HCT116 (cell line): ENCODE results near the gene KSR1.

ENCODE experiments used
- CBX3 ChIP-seq: IDR thresholded peaks from 2 replicates; pipeline ENCODE4 v1.6.1; 2012; ENCODE audit warnings: low read depth
- CEBPB ChIP-seq: IDR thresholded peaks from 2 replicates; pipeline ENCODE4 v1.6.1; 2012; ENCODE audit warnings: low read depth
- CTCF ChIP-seq, 3 experiments: fragments of 200-600 bp in 1 of 3; sonication (generic) in 1 of 3; IDR thresholded peaks in 2 of 3; conservative IDR thresholded peaks in 1 of 3; 2 replicates each; pipeline ENCODE4 v1.5.1; 2012 to 2017; ENCODE audit warnings: low read depth in 2 of 3, low read length in 2 of 3, antibody characterized with exemption in 1 of 3, borderline replicate concordance in 1 of 3, control low read depth in 1 of 3, mild to moderate bottlenecking in 1 of 3, mixed read lengths in 1 of 3, mixed run types in 1 of 3, moderate library complexity in 1 of 3; ENCODE audit not compliant: insufficient read depth in 1 of 3
- EZH2 ChIP-seq: fragments of 200-600 bp; sonication (generic); IDR thresholded peaks from 2 replicates; pipeline ENCODE4 v1.6.1; 2017; ENCODE audit warnings: antibody characterized with exemption, mixed run types
- EZH2phosphoT487 ChIP-seq: fragments of 200-600 bp; IDR thresholded peaks from 2 replicates; pipeline ENCODE4 v1.6.1; 2018; ENCODE audit warnings: antibody characterized with exemption, borderline replicate concordance
- FOSL1 ChIP-seq: IDR thresholded peaks from 2 replicates; pipeline ENCODE4 v1.6.1; 2012; ENCODE audit warnings: low read depth
- POLR2A ChIP-seq: IDR thresholded peaks from 2 replicates; pipeline ENCODE4 v1.7.0; 2011; ENCODE audit warnings: borderline replicate concordance; ENCODE audit not compliant: insufficient read depth, insufficient read length; ENCODE audit errors: extremely low read depth
- POLR2AphosphoS5 ChIP-seq: IDR thresholded peaks from 2 replicates; pipeline ENCODE4 v1.6.1; 2011; ENCODE audit warnings: mild to moderate bottlenecking, low read depth, low read length, moderate library complexity
- SIN3A ChIP-seq: IDR thresholded peaks from 2 replicates; pipeline ENCODE4 v1.6.1; 2012; ENCODE audit warnings: low read depth
- SP1 ChIP-seq: IDR thresholded peaks from 2 replicates; pipeline ENCODE4 v1.6.1; 2012; ENCODE audit warnings: low read depth
- YY1 ChIP-seq: IDR thresholded peaks from 2 replicates; pipeline ENCODE4 v1.6.1; 2011; ENCODE audit warnings: low read length, low read depth, moderate library complexity, mild to moderate bottlenecking; ENCODE audit not compliant: insufficient replicate concordance; ENCODE audit errors: extremely low read depth

GRCh38 chr17:27461192-27461859, 5.1 kb downstream of the KSR1 start:
- TF ChIP-seq CTCF (IDR thresholded peaks at IDR 0.05 in 2 of 3, conservative IDR thresholded peaks at IDR 0.05 in 1 of 3; ENCODE audit: borderline replicate concordance in 1 of 3, insufficient read depth in 1 of 3, low read depth in 2 of 3, low read length in 2 of 3) = no peak
- no peak for TF ChIP-seq POLR2A
- TF ChIP-seq SP1 = no peak
- no peak for TF ChIP-seq FOSL1
- no peak for TF ChIP-seq POLR2AphosphoS5
- TF ChIP-seq CEBPB = no peak
- TF ChIP-seq SIN3A = no peak
- no peak for TF ChIP-seq EZH2
- TF ChIP-seq EZH2phosphoT487 = no peak
- no peak for TF ChIP-seq CBX3
- no peak for TF ChIP-seq YY1
